RCC 7860 (cell line): ENCODE data around the gene TDRD6.
"Not testable (repeated sequence)": the region's sequence is repeated elsewhere in the genome, so short reads cannot be mapped to it uniquely, and the experiment has no call there.

Experiments used
- DNase-seq: peaks from one replicate; pipeline ENCODE4 v3.0.0-alpha.2; 2015; ENCODE audit warnings: low spot score
- FAIRE-seq: peaks from 2 replicates; lab custom pipeline; 2012; peaks lifted over from hg19 to GRCh38; lab: Jason Lieb, UNC

The TDRD6 gene

GRCh38 chr6:46743425-46744158, 55.9 kb downstream of the TDRD6 start:
- DNase-seq = no peak
- no peak for FAIRE-seq

- FAIRE-seq = not testable (repeated sequence)
Measured at GRCh38 chr6:46744159-46744725, 56.6 kb downstream of the TDRD6 start.

DNA sequence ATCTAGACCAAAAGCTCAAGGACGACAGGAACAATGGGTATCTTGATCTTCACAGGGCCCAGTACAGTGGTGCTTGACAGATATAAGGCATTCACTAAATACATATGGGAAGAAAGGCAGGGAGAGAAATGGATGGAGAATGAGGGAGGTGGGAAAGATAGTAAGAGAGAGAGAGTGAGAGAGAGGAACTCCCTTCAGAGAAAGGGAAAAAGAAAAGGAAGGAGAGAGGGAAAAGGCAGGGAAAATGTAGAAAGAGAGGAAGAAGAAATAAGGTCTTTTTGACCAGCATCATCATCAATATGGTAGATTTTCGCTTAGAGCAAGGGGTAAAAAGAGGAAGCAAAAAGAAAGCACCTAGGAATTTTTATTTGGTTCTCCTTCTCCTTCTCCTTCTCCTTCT, 58.3 kb downstream of the TDRD6 start:
- no peak for FAIRE-seq

More at GRCh38 chr6:46744159-46744725, 56.6 kb downstream of the TDRD6 start:
- DNase-seq = not testable (repeated sequence)

GRCh38 chr6:46746696-46747095, 59.0 kb downstream of the TDRD6 start, which contains the start of gene ANKRD66:
Gene ANKRD66, plus strand, starts transcription at chr6:46746933. Its CDS starts 5,016 bp downstream, at chr6:46751949.
- DNase-seq (no peak), FAIRE-seq (no peak)

More for the DNA sequence above, 58.3 kb downstream of the TDRD6 start:
- DNase-seq = no peak

GRCh38 chr6:46748940-46749503, 61.3 kb downstream of the TDRD6 start:
- DNase-seq (no peak), FAIRE-seq (no peak)

- DNase-seq = no peak
- FAIRE-seq = no peak
Measured at GRCh38 chr6:46749731-46750130, 62.0 kb downstream of the TDRD6 start.

- DNase-seq (no peak), FAIRE-seq (no peak)
Measured at GRCh38 chr6:46751658-46752057, 64.0 kb downstream of the TDRD6 start.
